HCT116 (cell line): ENCODE data around the gene FAM228B.

Experiments used
- CBX3 ChIP-seq: IDR thresholded peaks from 2 replicates; pipeline ENCODE4 v1.6.1; 2012; ENCODE audit warnings: low read depth
- CTCF ChIP-seq, 3 experiments: fragments of 200-600 bp in 1 of 3; sonication (generic) in 1 of 3; IDR thresholded peaks in 2 of 3; conservative IDR thresholded peaks in 1 of 3; 2 replicates each; pipeline ENCODE4 v1.5.1; 2012 to 2017; ENCODE audit warnings: low read depth in 2 of 3, low read length in 2 of 3, antibody characterized with exemption in 1 of 3, borderline replicate concordance in 1 of 3, control low read depth in 1 of 3, mild to moderate bottlenecking in 1 of 3, mixed read lengths in 1 of 3, mixed run types in 1 of 3, moderate library complexity in 1 of 3; ENCODE audit not compliant: insufficient read depth in 1 of 3
- EZH2phosphoT487 ChIP-seq: fragments of 200-600 bp; IDR thresholded peaks from 2 replicates; pipeline ENCODE4 v1.6.1; 2018; ENCODE audit warnings: antibody characterized with exemption, borderline replicate concordance
- MAX ChIP-seq: IDR thresholded peaks from 2 replicates; pipeline ENCODE4 v1.6.1; 2012
- POLR2A ChIP-seq: IDR thresholded peaks from 2 replicates; pipeline ENCODE4 v1.7.0; 2011; ENCODE audit warnings: borderline replicate concordance; ENCODE audit not compliant: insufficient read depth, insufficient read length; ENCODE audit errors: extremely low read depth
- POLR2AphosphoS5 ChIP-seq: IDR thresholded peaks from 2 replicates; pipeline ENCODE4 v1.6.1; 2011; ENCODE audit warnings: mild to moderate bottlenecking, low read depth, low read length, moderate library complexity
- RAD21 ChIP-seq: IDR thresholded peaks from 2 replicates; pipeline ENCODE4 v1.6.1; 2012; ENCODE audit warnings: low read depth, mild to moderate bottlenecking
- REST ChIP-seq: IDR thresholded peaks from 2 replicates; pipeline ENCODE4 v1.6.1; 2012; ENCODE audit warnings: low read depth
- SP1 ChIP-seq: IDR thresholded peaks from 2 replicates; pipeline ENCODE4 v1.6.1; 2012; ENCODE audit warnings: low read depth
- TCF7L2 ChIP-seq: IDR thresholded peaks from 2 replicates; pipeline ENCODE4 v1.7.0; 2011; ENCODE audit warnings: borderline replicate concordance, inconsistent platforms; ENCODE audit not compliant: insufficient read depth, insufficient read length; ENCODE audit errors: extremely low read depth
- ZFX ChIP-seq: fragments of 450-650 bp; IDR thresholded peaks from 2 replicates; pipeline ENCODE4 v1.6.1; 2017
- ZNF274 ChIP-seq: fragments of 200-500 bp; sonication (Bioruptor generic); IDR thresholded peaks from 2 replicates; pipeline ENCODE4 v1.6.1; 2014; ENCODE audit warnings: mild to moderate bottlenecking, low read depth, low read length, inconsistent platforms

- TF ChIP-seq CTCF (IDR thresholded peaks at IDR 0.05 in 2 of 3, conservative IDR thresholded peaks at IDR 0.05 in 1 of 3; ENCODE audit: borderline replicate concordance in 1 of 3, insufficient read depth in 1 of 3, low read depth in 2 of 3, low read length in 2 of 3), result no peak
- no peak for TF ChIP-seq CBX3
- TF ChIP-seq POLR2A, result no peak
- no peak for TF ChIP-seq MAX
- TF ChIP-seq EZH2phosphoT487, result no peak
- TF ChIP-seq POLR2AphosphoS5, result no peak
- no peak for TF ChIP-seq SP1
- TF ChIP-seq REST, result no peak
- TF ChIP-seq ZFX, result no peak
- no peak for TF ChIP-seq ZNF274
- TF ChIP-seq RAD21, result no peak
- no peak for TF ChIP-seq TCF7L2
Observed at GRCh38 chr2:24179683-24180082, 56.4 kb downstream of the FAM228B start.
